Right lobe of liver (tissue), 4 donors: ENCODE data around the gene VAC14.

ENCODE experiments used
- POLR2A ChIP-seq: fragments of 450-650 bp; IDR thresholded peaks from one replicate; pipeline ENCODE4 v1.6.1; 2017; ENCODE audit warnings: antibody characterized with exemption, mild to moderate bottlenecking
- TF ChIP-seq, protein P1 (sequence below), 4 donors: fragments of 200-600 bp in 3 of 4; fragments of 450-650 bp in 1 of 4; IDR thresholded peaks; one replicate each; pipeline versions ENCODE4 v1.5.1 to v1.8.0; 2016 to 2022; ENCODE audit warnings: antibody characterized with exemption in 4 of 4, mild to moderate bottlenecking in 2 of 4
- donor health status: DM: no; HTN: no; CAD: no.
- donor health status: DM: no; HTN: no; CAD: no.
- donor health status: DM: no; HTN: yes; CAD: no.

DNA sequence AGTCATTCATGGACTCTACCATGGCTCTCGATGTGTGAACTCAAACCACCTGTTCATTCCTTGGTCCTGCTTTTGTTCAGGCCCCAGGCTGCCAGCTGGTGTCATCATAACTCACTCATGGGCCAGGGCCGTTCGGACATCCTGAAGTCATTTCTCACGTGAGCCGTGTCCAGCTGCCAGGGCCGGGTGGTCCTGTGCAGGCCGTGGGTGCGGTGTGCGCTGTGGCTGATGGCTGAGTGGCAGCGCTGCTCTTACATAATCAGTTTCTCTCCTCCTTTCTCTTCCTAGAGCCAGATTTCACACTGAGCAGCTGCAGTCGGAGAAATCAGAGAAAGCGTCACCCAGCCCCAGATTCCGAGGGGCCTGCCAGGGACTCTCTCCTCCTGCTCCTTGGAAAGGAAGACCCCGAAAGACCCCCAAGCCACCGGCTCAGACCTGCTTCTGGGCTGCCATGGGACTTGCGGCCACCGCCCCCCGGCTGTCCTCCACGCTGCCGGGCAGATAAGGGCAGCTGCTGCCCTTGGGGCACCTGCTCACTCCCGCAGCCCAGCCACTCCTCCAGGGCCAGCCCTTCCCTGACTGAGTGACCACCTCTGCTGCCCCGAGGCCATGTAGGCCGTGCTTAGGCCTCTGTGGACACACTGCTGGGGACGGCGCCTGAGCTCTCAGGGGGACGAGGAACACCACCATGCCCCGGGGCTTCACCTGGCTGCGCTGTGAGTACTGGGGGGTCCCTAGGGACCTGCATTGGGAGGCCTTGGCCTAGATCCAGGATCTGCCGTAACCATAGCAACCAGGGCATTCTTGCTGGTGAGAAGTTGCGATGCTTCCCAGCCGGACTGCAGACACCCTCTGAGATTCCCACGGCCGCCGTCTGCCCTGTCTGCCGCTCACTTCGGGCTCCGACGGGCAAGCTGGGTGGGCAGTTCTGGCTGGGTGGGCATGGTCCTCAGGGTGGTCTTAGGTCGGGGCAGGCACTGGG, 154.4 kb downstream of the VAC14 start, which contains the start of gene IL34:
- TF ChIP-seq, protein P1, sequence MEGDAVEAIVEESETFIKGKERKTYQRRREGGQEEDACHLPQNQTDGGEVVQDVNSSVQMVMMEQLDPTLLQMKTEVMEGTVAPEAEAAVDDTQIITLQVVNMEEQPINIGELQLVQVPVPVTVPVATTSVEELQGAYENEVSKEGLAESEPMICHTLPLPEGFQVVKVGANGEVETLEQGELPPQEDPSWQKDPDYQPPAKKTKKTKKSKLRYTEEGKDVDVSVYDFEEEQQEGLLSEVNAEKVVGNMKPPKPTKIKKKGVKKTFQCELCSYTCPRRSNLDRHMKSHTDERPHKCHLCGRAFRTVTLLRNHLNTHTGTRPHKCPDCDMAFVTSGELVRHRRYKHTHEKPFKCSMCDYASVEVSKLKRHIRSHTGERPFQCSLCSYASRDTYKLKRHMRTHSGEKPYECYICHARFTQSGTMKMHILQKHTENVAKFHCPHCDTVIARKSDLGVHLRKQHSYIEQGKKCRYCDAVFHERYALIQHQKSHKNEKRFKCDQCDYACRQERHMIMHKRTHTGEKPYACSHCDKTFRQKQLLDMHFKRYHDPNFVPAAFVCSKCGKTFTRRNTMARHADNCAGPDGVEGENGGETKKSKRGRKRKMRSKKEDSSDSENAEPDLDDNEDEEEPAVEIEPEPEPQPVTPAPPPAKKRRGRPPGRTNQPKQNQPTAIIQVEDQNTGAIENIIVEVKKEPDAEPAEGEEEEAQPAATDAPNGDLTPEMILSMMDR (IDR thresholded peaks at IDR 0.05): no peak
- no peak for TF ChIP-seq POLR2A
